KMS-11 (cell line): ENCODE measurements around the gene KLK11.

ENCODE experiments used
- H2AFZ ChIP-seq: fragments of 200-600 bp; sonication (generic); 2 replicates; pipeline ENCODE4 v1.6.1; 2016; ENCODE audit warnings: antibody characterized with exemption, mixed run types, low read depth
- H3K27ac ChIP-seq: fragments of 200-600 bp; sonication (generic); 2 replicates; pipeline ENCODE4 v1.6.1; 2016; ENCODE audit warnings: mild to moderate bottlenecking, mixed run types
- H3K27me3 ChIP-seq: fragments of 200-600 bp; sonication (generic); 2 replicates; pipeline ENCODE4 v1.6.1; 2017; ENCODE audit warnings: mild to moderate bottlenecking, low read depth, mixed run types, moderate library complexity; ENCODE audit not compliant: insufficient read depth
- H3K36me3 ChIP-seq: fragments of 200-600 bp; sonication (generic); 2 replicates; pipeline ENCODE4 v1.6.1; 2017; ENCODE audit warnings: mild to moderate bottlenecking, mixed run types; ENCODE audit not compliant: insufficient read depth
- H3K4me1 ChIP-seq: fragments of 200-600 bp; sonication (generic); 2 replicates; pipeline ENCODE4 v1.6.1; 2016; ENCODE audit warnings: mild to moderate bottlenecking, low read depth, mixed run types; ENCODE audit not compliant: poor library complexity, severe bottlenecking
- H3K4me2 ChIP-seq: fragments of 200-600 bp; sonication (generic); 2 replicates; pipeline ENCODE4 v1.7.0; 2016; ENCODE audit warnings: mild to moderate bottlenecking, mixed run types
- H3K4me3 ChIP-seq: fragments of 200-600 bp; sonication (generic); IDR thresholded peaks from 2 replicates; pipeline ENCODE4 v1.6.1; 2017; ENCODE audit warnings: low read depth, low read length, mixed read lengths; ENCODE audit not compliant: insufficient read depth
- H3K79me2 ChIP-seq: fragments of 200-600 bp; sonication (generic); 2 replicates; pipeline ENCODE4 v1.6.1; 2016; ENCODE audit warnings: low read depth, mixed run types; ENCODE audit not compliant: insufficient read depth
- H3K9ac ChIP-seq: fragments of 200-600 bp; sonication (generic); 2 replicates; pipeline ENCODE4 v1.6.1; 2016; ENCODE audit warnings: mild to moderate bottlenecking, mixed run types
- H4K20me1 ChIP-seq: fragments of 200-600 bp; sonication (generic); 2 replicates; pipeline ENCODE4 v1.6.1; 2016; ENCODE audit warnings: mild to moderate bottlenecking, mixed run types; ENCODE audit not compliant: insufficient read depth
- TF ChIP-seq, protein P1 (sequence below): fragments of 200-600 bp; sonication (generic); conservative IDR thresholded peaks from 2 replicates; pipeline ENCODE4 v1.6.1; 2017; ENCODE audit warnings: low read depth, mild to moderate bottlenecking, antibody characterized with exemption, low read length, moderate library complexity, mixed read lengths

The KLK11 gene

GRCh38 chr19:51025401-51025800, 1.0 kb downstream of the KLK11 start:
- H3K79me2 ChIP-seq = no peaks in the 10 kb centered on the region
- TF ChIP-seq, protein P1, sequence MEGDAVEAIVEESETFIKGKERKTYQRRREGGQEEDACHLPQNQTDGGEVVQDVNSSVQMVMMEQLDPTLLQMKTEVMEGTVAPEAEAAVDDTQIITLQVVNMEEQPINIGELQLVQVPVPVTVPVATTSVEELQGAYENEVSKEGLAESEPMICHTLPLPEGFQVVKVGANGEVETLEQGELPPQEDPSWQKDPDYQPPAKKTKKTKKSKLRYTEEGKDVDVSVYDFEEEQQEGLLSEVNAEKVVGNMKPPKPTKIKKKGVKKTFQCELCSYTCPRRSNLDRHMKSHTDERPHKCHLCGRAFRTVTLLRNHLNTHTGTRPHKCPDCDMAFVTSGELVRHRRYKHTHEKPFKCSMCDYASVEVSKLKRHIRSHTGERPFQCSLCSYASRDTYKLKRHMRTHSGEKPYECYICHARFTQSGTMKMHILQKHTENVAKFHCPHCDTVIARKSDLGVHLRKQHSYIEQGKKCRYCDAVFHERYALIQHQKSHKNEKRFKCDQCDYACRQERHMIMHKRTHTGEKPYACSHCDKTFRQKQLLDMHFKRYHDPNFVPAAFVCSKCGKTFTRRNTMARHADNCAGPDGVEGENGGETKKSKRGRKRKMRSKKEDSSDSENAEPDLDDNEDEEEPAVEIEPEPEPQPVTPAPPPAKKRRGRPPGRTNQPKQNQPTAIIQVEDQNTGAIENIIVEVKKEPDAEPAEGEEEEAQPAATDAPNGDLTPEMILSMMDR = no peak
- H3K36me3 ChIP-seq = no peaks in the 10 kb centered on the region
- no peaks in the 10 kb centered on the region for H4K20me1 ChIP-seq
- H3K4me1 ChIP-seq = no peaks in the 10 kb centered on the region
- no peak overlapping the region for H3K4me2 ChIP-seq
- no peak overlapping the region for H3K9ac ChIP-seq
- H3K27ac ChIP-seq = no peak overlapping the region
- no peak overlapping the region for H3K4me3 ChIP-seq
- peaks cover 2% of the 10 kb centered on the region; the same call in 1 of the 2 replicates for H3K27me3 ChIP-seq
- H2AFZ ChIP-seq = no peak overlapping the region

DNA sequence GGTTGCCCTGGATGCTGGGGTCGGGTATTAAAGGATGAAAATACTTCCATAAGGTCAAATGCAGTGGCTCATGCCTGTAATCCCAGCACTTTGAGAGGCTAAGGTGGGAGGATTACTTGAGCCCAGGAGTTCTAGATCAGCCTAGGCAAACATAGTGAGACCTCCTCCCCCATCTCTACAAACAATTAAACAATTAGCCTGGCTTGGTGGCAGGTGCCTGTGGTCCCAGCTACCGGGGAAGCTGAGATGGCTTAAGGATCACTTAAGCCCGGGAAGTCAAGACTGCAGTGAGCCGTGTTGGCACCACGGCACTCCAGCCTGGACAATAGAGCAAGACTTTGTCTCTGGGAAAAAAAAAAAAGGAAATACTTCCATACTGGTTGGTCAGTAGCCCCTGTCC, 1.5 kb downstream of the KLK11 start:
- Histone ChIP-seq H3K27ac (no peak overlapping the region), H3K4me3 (no peak overlapping the region), H3K36me3 (no peaks in the 10 kb centered on the region), H2AFZ (no peak overlapping the region), H3K79me2 (no peaks in the 10 kb centered on the region), H4K20me1 (no peaks in the 10 kb centered on the region), H3K4me2 (no peak overlapping the region), H3K4me1 (no peaks in the 10 kb centered on the region), H3K27me3 (peaks cover 2% of the 10 kb centered on the region; the same call in 1 of the 2 replicates), H3K9ac (no peak overlapping the region)
- TF ChIP-seq, protein P1 = no peak

DNA sequence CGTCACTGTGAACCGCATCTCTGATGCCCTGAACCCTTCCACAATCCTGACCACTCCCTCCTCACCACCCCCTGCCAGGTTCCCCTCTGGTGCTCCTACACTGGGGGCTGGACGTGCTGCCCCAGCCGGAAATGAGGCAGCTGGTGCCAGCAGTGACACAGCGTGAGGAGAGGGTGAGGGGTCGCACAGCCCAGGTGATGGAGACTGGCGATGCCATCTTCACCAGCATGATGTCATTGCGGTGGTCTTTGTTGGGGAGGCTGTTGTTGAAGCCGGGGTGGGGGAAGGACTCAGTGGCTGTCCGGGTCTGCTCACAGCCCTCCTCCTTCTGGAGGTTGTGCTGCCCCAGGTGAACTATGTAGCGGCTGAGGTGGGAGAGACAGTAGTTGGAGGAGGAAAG, 2.5 kb downstream of the KLK11 start:
- peaks cover 2% of the 10 kb centered on the region; the same call in 1 of the 2 replicates for H3K27me3 ChIP-seq
- H4K20me1 ChIP-seq = no peaks in the 10 kb centered on the region
- H3K36me3 ChIP-seq = no peaks in the 10 kb centered on the region
- TF ChIP-seq, protein P1 = no peak
- no peaks in the 10 kb centered on the region for H3K79me2 ChIP-seq
- no peak overlapping the region for H3K4me3 ChIP-seq
- H3K4me1 ChIP-seq = no peaks in the 10 kb centered on the region
- no peak overlapping the region for H3K4me2 ChIP-seq
- H3K9ac ChIP-seq = no peak overlapping the region
- no peak overlapping the region for H3K27ac ChIP-seq
- no peak overlapping the region for H2AFZ ChIP-seq

DNA sequence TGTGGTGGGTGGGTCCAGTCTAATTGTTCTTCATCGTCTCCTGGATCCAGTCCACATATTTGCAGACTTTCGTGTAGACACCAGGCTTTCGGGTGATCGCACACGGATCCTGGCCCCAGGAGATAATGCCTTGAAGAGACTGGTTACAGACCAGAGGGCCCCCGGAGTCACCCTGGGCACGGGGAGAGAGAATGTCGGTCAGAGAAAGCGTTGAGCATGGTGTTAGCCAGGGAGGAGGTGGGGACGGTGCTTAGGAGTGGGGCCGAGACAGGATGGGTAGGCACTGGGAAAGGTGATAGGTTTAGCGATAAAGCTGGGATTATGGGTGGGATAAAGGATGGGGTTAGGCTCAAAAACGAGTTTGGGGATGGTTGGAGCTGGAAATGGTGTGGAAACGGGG, 3.9 kb downstream of the KLK11 start:
- H3K27me3 ChIP-seq = peaks cover 2% of the 10 kb centered on the region; the same call in 1 of the 2 replicates
- H3K4me2 ChIP-seq = no peak overlapping the region
- H2AFZ ChIP-seq = no peak overlapping the region
- H3K79me2 ChIP-seq = no peaks in the 10 kb centered on the region
- no peaks in the 10 kb centered on the region for H4K20me1 ChIP-seq
- TF ChIP-seq, protein P1 = no peak
- H3K27ac ChIP-seq = no peak overlapping the region
- no peaks in the 10 kb centered on the region for H3K4me1 ChIP-seq
- H3K9ac ChIP-seq = no peak overlapping the region
- H3K36me3 ChIP-seq = no peaks in the 10 kb centered on the region
- no peak overlapping the region for H3K4me3 ChIP-seq
